Epithelial cell of proximal tubule (primary cell): ENCODE data around the gene NFIL3. TPM values are rescaled to one million over a fixed set of nuclear protein-coding genes. Genes with fewer than 3 reads are reported as not detected.

Experiments
- DNase-seq: peaks from one replicate; pipeline ENCODE4 v3.0.0-alpha.2; 2011; ENCODE audit warnings: low read depth
- H3K4me3 ChIP-seq: 2 replicates; pipeline ENCODE4 v1.5.1; 2011; ENCODE audit warnings: low read depth, mild to moderate bottlenecking, low read length
- total RNA-seq: library from RNA; depleted of rRNA; stranded (reverse); fragments of >200 nt; gene quantifications from 2 replicates; pipeline ENCODE4 v1.2.3, GENCODE V29; 2015
- TF ChIP-seq, protein P1 (sequence below): conservative IDR thresholded peaks from 2 replicates; pipeline ENCODE4 v1.5.1; 2012; ENCODE audit warnings: low read depth, mild to moderate bottlenecking, low read length

Gene NFIL3
- total RNA-seq, 1 donor from 2014 or later = 10.3 TPM

- TF ChIP-seq, protein P1, sequence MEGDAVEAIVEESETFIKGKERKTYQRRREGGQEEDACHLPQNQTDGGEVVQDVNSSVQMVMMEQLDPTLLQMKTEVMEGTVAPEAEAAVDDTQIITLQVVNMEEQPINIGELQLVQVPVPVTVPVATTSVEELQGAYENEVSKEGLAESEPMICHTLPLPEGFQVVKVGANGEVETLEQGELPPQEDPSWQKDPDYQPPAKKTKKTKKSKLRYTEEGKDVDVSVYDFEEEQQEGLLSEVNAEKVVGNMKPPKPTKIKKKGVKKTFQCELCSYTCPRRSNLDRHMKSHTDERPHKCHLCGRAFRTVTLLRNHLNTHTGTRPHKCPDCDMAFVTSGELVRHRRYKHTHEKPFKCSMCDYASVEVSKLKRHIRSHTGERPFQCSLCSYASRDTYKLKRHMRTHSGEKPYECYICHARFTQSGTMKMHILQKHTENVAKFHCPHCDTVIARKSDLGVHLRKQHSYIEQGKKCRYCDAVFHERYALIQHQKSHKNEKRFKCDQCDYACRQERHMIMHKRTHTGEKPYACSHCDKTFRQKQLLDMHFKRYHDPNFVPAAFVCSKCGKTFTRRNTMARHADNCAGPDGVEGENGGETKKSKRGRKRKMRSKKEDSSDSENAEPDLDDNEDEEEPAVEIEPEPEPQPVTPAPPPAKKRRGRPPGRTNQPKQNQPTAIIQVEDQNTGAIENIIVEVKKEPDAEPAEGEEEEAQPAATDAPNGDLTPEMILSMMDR = no peak
- no peak for DNase-seq
- no peak overlapping the region for H3K4me3 ChIP-seq
These were observed 4.8 kb upstream of the NFIL3 start for GRCh38 chr9:91428436-91428835.

DNA sequence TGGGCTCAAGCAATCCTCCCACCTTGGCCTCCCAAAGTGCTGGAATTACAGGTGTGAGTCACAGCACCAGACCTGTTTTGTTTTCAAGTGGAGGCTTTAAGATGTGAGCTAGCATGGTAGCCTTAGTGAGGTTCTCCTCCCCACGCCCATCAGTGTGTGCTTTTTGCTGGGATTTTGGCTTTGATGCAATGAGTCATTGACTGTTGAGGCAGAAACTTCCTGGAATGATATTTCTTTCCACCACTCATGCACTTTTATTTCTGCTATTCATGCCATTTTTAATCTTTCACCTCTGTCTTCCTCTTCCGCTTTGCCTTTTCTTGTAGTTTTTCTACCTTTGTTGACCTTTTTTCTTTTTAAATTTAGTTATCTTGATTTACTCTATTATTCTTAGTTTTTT is 4.2 kb upstream of the NFIL3 start:
- DNase-seq = no peak
- TF ChIP-seq, protein P1 = no peak
- H3K4me3 ChIP-seq = no peak overlapping the region

DNA sequence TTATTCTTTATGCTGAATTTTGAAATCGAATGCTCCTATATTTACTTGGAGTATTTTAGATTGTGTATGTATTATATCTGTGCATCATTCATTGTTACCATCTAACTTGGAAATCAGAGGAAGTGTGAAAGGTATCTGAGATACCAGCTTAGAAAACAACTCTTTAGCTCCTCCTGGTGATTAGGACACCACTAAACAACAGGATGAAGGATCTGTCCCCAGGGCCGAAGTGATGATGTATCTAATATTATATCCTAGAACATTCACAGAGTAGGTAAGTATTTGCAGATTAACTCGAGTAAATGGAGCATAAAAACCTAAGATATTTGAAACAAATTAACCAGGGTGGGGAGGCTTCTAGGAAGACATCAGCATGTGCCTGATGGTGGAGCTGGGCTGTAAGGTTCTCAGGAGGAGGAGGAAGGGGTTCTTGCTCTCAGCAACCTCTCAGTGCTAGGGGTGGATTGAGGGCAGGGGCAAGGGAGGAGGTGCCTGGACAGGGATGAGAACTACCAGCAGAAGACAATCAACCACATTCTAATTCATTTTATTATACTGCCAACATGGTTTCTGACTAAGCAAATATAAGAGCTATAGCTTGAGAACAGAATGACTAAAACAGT is 2.6 kb upstream of the NFIL3 start:
- DNase-seq = no peak
- H3K4me3 ChIP-seq = no peak overlapping the region
- TF ChIP-seq, protein P1 = peak; percentile 66

GRCh38 chr9:91425271-91425670 is 1.6 kb upstream of the NFIL3 start:
- peak overlapping the region; percentile 84 for H3K4me3 ChIP-seq
- DNase-seq = no peak

DNA sequence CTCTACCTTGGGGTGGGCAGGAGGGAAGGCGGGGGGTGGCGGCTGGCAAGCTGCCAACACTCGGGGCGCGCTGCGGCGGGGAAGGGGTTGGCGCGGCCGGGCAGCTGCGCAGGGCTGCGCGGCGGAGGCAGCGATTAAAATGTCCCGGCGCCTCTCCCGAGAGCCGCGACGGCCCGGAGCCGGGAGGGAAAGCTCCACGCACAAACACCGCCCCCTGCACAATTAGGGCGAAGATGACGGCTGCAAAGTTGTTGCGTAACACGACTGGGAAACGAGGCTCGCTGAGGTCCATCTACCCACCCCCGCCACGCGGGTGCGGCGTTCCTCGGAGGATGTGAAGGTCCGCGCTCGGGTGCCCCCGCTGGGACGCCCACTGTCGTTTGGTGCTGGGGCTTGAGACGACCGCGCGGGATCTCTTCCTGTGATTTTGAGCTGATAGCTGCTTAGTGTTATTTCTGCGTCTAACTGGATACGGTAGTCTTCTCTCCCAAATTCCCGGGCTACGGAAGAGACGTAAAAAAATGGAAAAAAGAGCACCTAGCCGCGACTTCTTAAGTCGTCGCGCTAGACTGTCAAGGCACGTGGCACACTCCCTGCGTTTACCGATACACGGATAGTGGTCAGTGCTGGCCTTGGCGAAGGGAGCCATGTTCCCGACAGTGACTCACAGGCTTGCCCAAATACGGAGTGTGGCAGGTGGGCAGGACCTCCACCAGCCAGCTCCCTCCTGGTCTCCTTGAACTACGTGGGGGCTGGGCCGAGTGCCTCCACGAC is 958 bp upstream of the NFIL3 start:
- TF ChIP-seq, protein P1 = peak; percentile 23
- peak overlapping the region; percentile 84 for H3K4me3 ChIP-seq
- DNase-seq = no peak

More at GRCh38 chr9:91425271-91425670, 1.6 kb upstream of the NFIL3 start:
- TF ChIP-seq, protein P1 = no peak

- peak overlapping the region; percentile 80 for H3K4me3 ChIP-seq
- no peak for DNase-seq
- TF ChIP-seq, protein P1 = peak; percentile 20
These were observed 597 bp downstream of the NFIL3 start for GRCh38 chr9:91422758-91423711.
